ENCODE data around the gene PEAR1. TPM values are rescaled to one million over a fixed set of nuclear protein-coding genes. Genes with fewer than 3 reads are reported as not detected.

The PEAR1 gene
- total RNA-seq, 1 donor = 17.0 TPM

GRCh38 chr1:156847591-156848460 lies 45.7 kb upstream of the PEAR1 start:
- Histone ChIP-seq H3K4me3 (ENCODE audit: insufficient read depth, low read length) (no peak overlapping the region), H3K27me3 (ENCODE audit: insufficient read depth, low read length) (peaks cover 48% of the 10 kb centered on the region), H3K79me2 (ENCODE audit: insufficient read depth, low read length) (no peaks in the 10 kb centered on the region), H3K9me3 (ENCODE audit: low read depth, low read length) (no peaks in the 10 kb centered on the region), H4K20me1 (ENCODE audit: insufficient read depth, low read length) (no peaks in the 10 kb centered on the region), H3K36me3 (ENCODE audit: insufficient read depth, low read length) (no peaks in the 10 kb centered on the region), H2AFZ (ENCODE audit: low read length) (no peak overlapping the region), H3K4me2 (ENCODE audit: insufficient read depth, low read length) (no peak overlapping the region), H3K4me1 (ENCODE audit: insufficient read depth, low read length) (no peaks in the 10 kb centered on the region), H3K27ac (ENCODE audit: low read depth, low read length) (no peak overlapping the region)
- DNase-seq (ENCODE audit: insufficient read length, low spot score, missing footprints) = peak; percentile 90
- TF ChIP-seq, protein P1, sequence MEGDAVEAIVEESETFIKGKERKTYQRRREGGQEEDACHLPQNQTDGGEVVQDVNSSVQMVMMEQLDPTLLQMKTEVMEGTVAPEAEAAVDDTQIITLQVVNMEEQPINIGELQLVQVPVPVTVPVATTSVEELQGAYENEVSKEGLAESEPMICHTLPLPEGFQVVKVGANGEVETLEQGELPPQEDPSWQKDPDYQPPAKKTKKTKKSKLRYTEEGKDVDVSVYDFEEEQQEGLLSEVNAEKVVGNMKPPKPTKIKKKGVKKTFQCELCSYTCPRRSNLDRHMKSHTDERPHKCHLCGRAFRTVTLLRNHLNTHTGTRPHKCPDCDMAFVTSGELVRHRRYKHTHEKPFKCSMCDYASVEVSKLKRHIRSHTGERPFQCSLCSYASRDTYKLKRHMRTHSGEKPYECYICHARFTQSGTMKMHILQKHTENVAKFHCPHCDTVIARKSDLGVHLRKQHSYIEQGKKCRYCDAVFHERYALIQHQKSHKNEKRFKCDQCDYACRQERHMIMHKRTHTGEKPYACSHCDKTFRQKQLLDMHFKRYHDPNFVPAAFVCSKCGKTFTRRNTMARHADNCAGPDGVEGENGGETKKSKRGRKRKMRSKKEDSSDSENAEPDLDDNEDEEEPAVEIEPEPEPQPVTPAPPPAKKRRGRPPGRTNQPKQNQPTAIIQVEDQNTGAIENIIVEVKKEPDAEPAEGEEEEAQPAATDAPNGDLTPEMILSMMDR (IDR thresholded peaks at IDR 0.05; ENCODE audit: extremely low read depth, low read depth, low read length) = no peak

GRCh38 chr1:156848461-156849150 lies 44.9 kb upstream of the PEAR1 start:
- no peak overlapping the region for H3K4me3 ChIP-seq (ENCODE audit: insufficient read depth, low read length)
- H3K4me1 ChIP-seq (ENCODE audit: insufficient read depth, low read length) = no peaks in the 10 kb centered on the region
- H3K27me3 ChIP-seq (ENCODE audit: insufficient read depth, low read length) = peaks cover 48% of the 10 kb centered on the region
- no peaks in the 10 kb centered on the region for H3K36me3 ChIP-seq (ENCODE audit: insufficient read depth, low read length)
- no peak overlapping the region for H2AFZ ChIP-seq (ENCODE audit: low read length)
- DNase-seq (ENCODE audit: insufficient read length, low spot score, missing footprints) = peak; percentile 81
- H3K9me3 ChIP-seq (ENCODE audit: low read depth, low read length) = no peaks in the 10 kb centered on the region
- no peaks in the 10 kb centered on the region for H3K79me2 ChIP-seq (ENCODE audit: insufficient read depth, low read length)
- H4K20me1 ChIP-seq (ENCODE audit: insufficient read depth, low read length) = no peaks in the 10 kb centered on the region
- H3K4me2 ChIP-seq (ENCODE audit: insufficient read depth, low read length) = no peak overlapping the region
- no peak overlapping the region for H3K27ac ChIP-seq (ENCODE audit: low read depth, low read length)
- TF ChIP-seq, protein P1 (IDR thresholded peaks at IDR 0.05; ENCODE audit: extremely low read depth, low read depth, low read length) = no peak

DNA sequence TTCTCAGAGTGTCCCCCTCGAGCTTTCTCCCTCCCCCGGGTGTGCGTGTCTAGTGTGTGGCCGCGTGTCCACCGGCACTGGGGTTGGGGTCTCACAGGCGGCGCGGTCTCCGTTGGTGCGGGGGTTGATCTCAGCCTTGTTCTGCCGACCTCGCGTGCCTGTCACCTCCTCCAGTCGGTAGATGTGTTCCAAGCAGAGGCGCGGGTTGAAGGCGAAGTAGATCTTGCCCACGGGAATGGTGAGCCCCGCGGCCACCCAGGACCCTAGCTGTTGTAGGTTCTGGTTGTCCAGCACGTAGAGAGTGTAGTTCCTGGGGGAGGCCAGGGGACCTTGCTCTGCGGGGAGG lies 44.4 kb upstream of the PEAR1 start:
- Histone ChIP-seq H3K4me2 (ENCODE audit: insufficient read depth, low read length) (no peak overlapping the region), H3K9me3 (ENCODE audit: low read depth, low read length) (no peaks in the 10 kb centered on the region), H4K20me1 (ENCODE audit: insufficient read depth, low read length) (no peaks in the 10 kb centered on the region), H3K27ac (ENCODE audit: low read depth, low read length) (no peak overlapping the region), H2AFZ (ENCODE audit: low read length) (no peak overlapping the region), H3K79me2 (ENCODE audit: insufficient read depth, low read length) (no peaks in the 10 kb centered on the region), H3K4me1 (ENCODE audit: insufficient read depth, low read length) (no peaks in the 10 kb centered on the region), H3K4me3 (ENCODE audit: insufficient read depth, low read length) (no peak overlapping the region), H3K36me3 (ENCODE audit: insufficient read depth, low read length) (no peaks in the 10 kb centered on the region), H3K27me3 (ENCODE audit: insufficient read depth, low read length) (peaks cover 45% of the 10 kb centered on the region)
- DNase-seq (ENCODE audit: insufficient read length, low spot score, missing footprints) = peak; percentile 54
- TF ChIP-seq, protein P1 (IDR thresholded peaks at IDR 0.05; ENCODE audit: extremely low read depth, low read depth, low read length) = no peak

DNA sequence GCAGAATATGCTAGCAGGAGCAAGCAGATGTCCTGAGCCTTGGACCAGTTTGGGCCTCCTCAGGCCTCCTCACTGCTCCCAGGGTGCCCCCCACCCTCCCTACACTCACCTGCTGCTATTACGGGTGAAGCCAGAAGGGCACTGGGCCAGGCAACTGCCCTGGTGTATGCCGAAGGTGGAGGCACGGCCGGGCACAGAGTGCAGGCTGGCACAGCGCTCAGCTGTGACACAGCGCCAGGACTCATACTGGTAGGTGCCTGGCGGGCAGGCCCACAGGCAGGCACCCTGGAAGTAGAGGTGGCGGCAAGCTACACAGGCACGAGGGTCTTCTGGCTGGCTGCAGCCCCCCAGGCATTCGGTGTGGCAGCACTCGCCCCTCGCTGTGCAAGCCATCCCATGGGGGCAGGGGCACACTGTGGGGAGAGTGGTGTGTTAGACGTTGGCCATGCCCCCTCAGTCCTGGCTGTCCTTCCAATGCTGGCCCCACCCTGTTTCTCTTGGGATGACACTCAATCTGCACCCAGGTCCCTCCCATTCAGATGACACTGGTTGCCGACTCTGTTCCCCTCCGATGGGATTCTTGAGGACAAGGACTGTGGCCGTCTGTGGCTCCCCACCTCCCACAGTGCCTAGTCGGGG lies 41.6 kb upstream of the PEAR1 start:
- Histone ChIP-seq H4K20me1 (ENCODE audit: insufficient read depth, low read length) (no peaks in the 10 kb centered on the region), H3K4me3 (ENCODE audit: insufficient read depth, low read length) (no peak overlapping the region), H3K4me2 (ENCODE audit: insufficient read depth, low read length) (no peak overlapping the region), H3K79me2 (ENCODE audit: insufficient read depth, low read length) (no peaks in the 10 kb centered on the region), H2AFZ (ENCODE audit: low read length) (no peak overlapping the region), H3K9me3 (ENCODE audit: low read depth, low read length) (no peaks in the 10 kb centered on the region), H3K36me3 (ENCODE audit: insufficient read depth, low read length) (no peaks in the 10 kb centered on the region), H3K27ac (ENCODE audit: low read depth, low read length) (no peak overlapping the region), H3K4me1 (ENCODE audit: insufficient read depth, low read length) (no peaks in the 10 kb centered on the region), H3K27me3 (ENCODE audit: insufficient read depth, low read length) (peaks cover 31% of the 10 kb centered on the region)
- peak; percentile 79 for DNase-seq (ENCODE audit: insufficient read length, low spot score, missing footprints)
- TF ChIP-seq, protein P1 (IDR thresholded peaks at IDR 0.05; ENCODE audit: extremely low read depth, low read depth, low read length) = no peak

Data from osteoblast (primary cell).